PC-9 (cell line): ENCODE measurements around the gene ZNF780A.

Source experiments
- EZH2 ChIP-seq: fragments of 200-600 bp; sonication (generic); IDR thresholded peaks from 2 replicates; pipeline ENCODE4 v1.8.0; 2017; ENCODE audit warnings: antibody characterized with exemption, low read depth
- TF ChIP-seq, protein P1 (sequence below): fragments of 200-600 bp; sonication (generic); conservative IDR thresholded peaks from 2 replicates; pipeline ENCODE4 v1.6.1; 2017; ENCODE audit warnings: mixed run types, antibody characterized with exemption, mild to moderate bottlenecking, moderate library complexity

DNA sequence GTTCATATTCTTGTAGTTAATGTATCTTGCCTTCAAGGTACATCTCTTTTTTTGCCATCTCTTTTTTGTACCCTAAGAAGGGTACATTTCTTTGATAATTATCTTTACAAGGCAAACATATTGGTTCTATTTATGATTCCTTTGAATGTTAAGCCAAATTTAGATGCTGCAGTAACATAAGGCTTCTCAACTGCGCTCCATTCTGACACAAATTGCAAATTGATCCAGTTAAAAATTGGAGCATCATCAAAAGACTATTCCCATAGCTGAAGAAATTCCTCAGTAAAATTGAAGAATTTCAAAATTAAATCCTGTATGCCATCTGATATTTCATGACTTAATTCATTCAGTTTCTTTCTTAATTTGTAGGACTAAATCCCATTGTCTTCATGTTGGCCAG lies 2.7 kb upstream of the ZNF780A start:
- TF ChIP-seq EZH2 = no peak
- TF ChIP-seq, protein P1, sequence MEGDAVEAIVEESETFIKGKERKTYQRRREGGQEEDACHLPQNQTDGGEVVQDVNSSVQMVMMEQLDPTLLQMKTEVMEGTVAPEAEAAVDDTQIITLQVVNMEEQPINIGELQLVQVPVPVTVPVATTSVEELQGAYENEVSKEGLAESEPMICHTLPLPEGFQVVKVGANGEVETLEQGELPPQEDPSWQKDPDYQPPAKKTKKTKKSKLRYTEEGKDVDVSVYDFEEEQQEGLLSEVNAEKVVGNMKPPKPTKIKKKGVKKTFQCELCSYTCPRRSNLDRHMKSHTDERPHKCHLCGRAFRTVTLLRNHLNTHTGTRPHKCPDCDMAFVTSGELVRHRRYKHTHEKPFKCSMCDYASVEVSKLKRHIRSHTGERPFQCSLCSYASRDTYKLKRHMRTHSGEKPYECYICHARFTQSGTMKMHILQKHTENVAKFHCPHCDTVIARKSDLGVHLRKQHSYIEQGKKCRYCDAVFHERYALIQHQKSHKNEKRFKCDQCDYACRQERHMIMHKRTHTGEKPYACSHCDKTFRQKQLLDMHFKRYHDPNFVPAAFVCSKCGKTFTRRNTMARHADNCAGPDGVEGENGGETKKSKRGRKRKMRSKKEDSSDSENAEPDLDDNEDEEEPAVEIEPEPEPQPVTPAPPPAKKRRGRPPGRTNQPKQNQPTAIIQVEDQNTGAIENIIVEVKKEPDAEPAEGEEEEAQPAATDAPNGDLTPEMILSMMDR = no peak
